SK-N-MC (cell line): ENCODE results near the gene UPF1.

Experiments
- DNase-seq: peaks from one replicate; pipeline ENCODE4 v3.0.0-alpha.2; 2011; ENCODE audit warnings: low read depth, low spot score
- H3K27ac ChIP-seq: fragments of 200-600 bp; sonication (generic); 2 replicates; pipeline ENCODE4 v1.5.1; 2016; ENCODE audit warnings: mixed run types
- H3K36me3 ChIP-seq: fragments of 200-600 bp; sonication (generic); 2 replicates; pipeline ENCODE4 v1.6.1; 2017; ENCODE audit warnings: antibody characterized with exemption, low read length, mixed read lengths; ENCODE audit not compliant: insufficient read depth
- H3K4me3 ChIP-seq: fragments of 200-600 bp; sonication (generic); 2 replicates; pipeline ENCODE4 v1.5.1; 2016
- H3K9ac ChIP-seq: fragments of 200-600 bp; sonication (generic); 2 replicates; pipeline ENCODE4 v1.8.0; 2017; ENCODE audit warnings: mixed run types, mixed read lengths; ENCODE audit not compliant: insufficient read length
- H3K9me3 ChIP-seq: fragments of 200-600 bp; sonication (generic); 2 replicates; pipeline ENCODE4 v1.6.1; 2017; ENCODE audit warnings: low read depth, mild to moderate bottlenecking, antibody characterized with exemption, low read length, moderate library complexity, mixed read lengths
- EZH2 ChIP-seq: fragments of 200-600 bp; sonication (generic); IDR thresholded peaks from one replicate; pipeline ENCODE4 v1.6.1; 2017; ENCODE audit warnings: antibody characterized with exemption
- FOXP2 ChIP-seq: optimal IDR thresholded peaks from 2 replicates; pipeline ENCODE3; 2011; ENCODE audit warnings: mild to moderate bottlenecking, moderate library complexity; ENCODE audit not compliant: insufficient read depth; ENCODE audit errors: extremely low read length, control extremely low read depth
- POLR2AphosphoS5 ChIP-seq: IDR thresholded peaks from 2 replicates; pipeline ENCODE4 v1.6.1; 2012; ENCODE audit warnings: mild to moderate bottlenecking, low read depth, low read length, borderline replicate concordance

The UPF1 gene

GRCh38 chr19:18894254-18895037 lies 62.7 kb downstream of the UPF1 start:
- no peak for TF ChIP-seq POLR2AphosphoS5
- no peak for TF ChIP-seq FOXP2
- no peak for TF ChIP-seq EZH2
- DNase-seq = no peak
- Histone ChIP-seq H3K4me3 (peak overlapping the region; percentile 83), H3K9me3 (no peaks in the 10 kb centered on the region), H3K9ac (no peak overlapping the region), H3K36me3 (no peaks in the 10 kb centered on the region), H3K27ac (no peak overlapping the region)

GRCh38 chr19:18895038-18895823 lies 63.5 kb downstream of the UPF1 start:
- TF ChIP-seq POLR2AphosphoS5 (no peak), FOXP2 (no peak), EZH2 (no peak)
- DNase-seq = no peak
- H3K4me3 ChIP-seq = peak overlapping the region; percentile 83
- no peaks in the 10 kb centered on the region for H3K9me3 ChIP-seq
- peak overlapping the region; percentile 55 for H3K9ac ChIP-seq
- no peaks in the 10 kb centered on the region for H3K36me3 ChIP-seq
- H3K27ac ChIP-seq = no peak overlapping the region

- DNase-seq = no peak
- Histone ChIP-seq H3K4me3 (peak within 1 kb of the TSS; percentile 83), H3K9me3 (no peaks in the 10 kb centered on the region), H3K27ac (no peak within 1 kb of the TSS), H3K9ac (peak within 1 kb of the TSS; percentile 55), H3K36me3 (no peaks in the 10 kb centered on the region; the same call in 1 of the 2 replicates)
- TF ChIP-seq FOXP2 (no peak), POLR2AphosphoS5 (no peak), EZH2 (no peak)
These were observed 64.1 kb downstream of the UPF1 start, which contains the start of gene CERS1 for GRCh38 chr19:18895824-18896341. TSS of gene CERS1 (minus strand) at chr19:18896158. CDS start at chr19:18896072, 86 bp downstream.

GRCh38 chr19:18896421-18896841 lies 64.7 kb downstream of the UPF1 start:
- DNase-seq = no peak

GRCh38 chr19:18897094-18898029 lies 65.6 kb downstream of the UPF1 start:
- peaks cover 4% of the 10 kb centered on the region; the same call in 1 of the 2 replicates for H3K36me3 ChIP-seq
- no peak for TF ChIP-seq POLR2AphosphoS5
- TF ChIP-seq EZH2 = no peak
- TF ChIP-seq FOXP2 = no peak

More at GRCh38 chr19:18896421-18896841, 64.7 kb downstream of the UPF1 start:
- Histone ChIP-seq H3K9me3 (no peaks in the 10 kb centered on the region), H3K4me3 (peak overlapping the region; percentile 60), H3K27ac (no peak overlapping the region), H3K9ac (no peak overlapping the region), H3K36me3 (peaks cover 3% of the 10 kb centered on the region; the same call in 1 of the 2 replicates)
- TF ChIP-seq POLR2AphosphoS5 (no peak), FOXP2 (no peak), EZH2 (no peak)

GRCh38 chr19:18898081-18898606 lies 66.4 kb downstream of the UPF1 start:
- H3K9me3 ChIP-seq = no peaks in the 10 kb centered on the region
- TF ChIP-seq POLR2AphosphoS5 (no peak), FOXP2 (no peak), EZH2 (no peak)
- no peak overlapping the region for H3K4me3 ChIP-seq
- DNase-seq = no peak
- no peak overlapping the region for H3K9ac ChIP-seq
- peaks cover 4% of the 10 kb centered on the region; the same call in 1 of the 2 replicates for H3K36me3 ChIP-seq
- no peak overlapping the region for H3K27ac ChIP-seq

More at GRCh38 chr19:18897094-18898029, 65.6 kb downstream of the UPF1 start:
- no peaks in the 10 kb centered on the region for H3K9me3 ChIP-seq
- DNase-seq = no peak
- H3K4me3 ChIP-seq = no peak overlapping the region
- no peak overlapping the region for H3K27ac ChIP-seq
- no peak overlapping the region for H3K9ac ChIP-seq

GRCh38 chr19:18898607-18899408 lies 67.0 kb downstream of the UPF1 start:
- no peak for TF ChIP-seq FOXP2
- TF ChIP-seq EZH2 = no peak
- 0 out of 2 replicates have a peak, but pooled peaks have one; percentile 0 for TF ChIP-seq POLR2AphosphoS5
- no peak for DNase-seq
- no peak overlapping the region for H3K27ac ChIP-seq
- peaks cover 4% of the 10 kb centered on the region; the same call in 1 of the 2 replicates for H3K36me3 ChIP-seq
- H3K9me3 ChIP-seq = no peaks in the 10 kb centered on the region
- H3K4me3 ChIP-seq = no peak overlapping the region
- H3K9ac ChIP-seq = no peak overlapping the region
